Measurements from ENCODE around the gene ADAMTS13.
A peak's percentile ranks its signal among the peaks of the same experiment; 100 is the strongest.

Gene ADAMTS13

DNA sequence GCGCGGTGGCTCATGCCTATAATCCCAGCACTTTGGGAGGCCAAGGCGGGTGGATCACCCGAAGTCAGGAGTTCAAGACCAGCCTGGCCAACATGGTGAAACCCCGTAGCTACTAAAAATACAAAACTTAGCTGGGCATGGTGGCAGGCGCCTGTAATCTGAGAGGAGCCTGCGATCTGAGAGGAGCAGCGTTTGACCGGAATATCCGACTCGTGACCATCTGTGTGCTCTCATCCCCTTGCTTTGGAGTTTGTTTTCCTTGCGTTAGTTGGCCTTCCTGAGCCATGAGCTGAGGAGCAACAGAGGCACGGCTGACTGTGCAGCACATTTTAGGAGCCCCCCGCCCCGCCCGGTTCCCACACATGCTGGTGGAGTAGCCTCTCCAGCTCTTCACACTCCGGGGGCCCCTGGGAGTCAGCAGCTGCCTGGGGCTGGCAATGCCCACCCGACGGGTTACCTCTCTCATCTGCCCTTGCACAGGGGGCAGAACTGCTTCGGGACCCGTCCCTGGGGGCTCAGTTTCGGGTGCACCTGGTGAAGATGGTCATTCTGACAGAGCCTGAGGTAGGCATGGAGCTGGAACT lies 3.0 kb downstream of the ADAMTS13 start:
- H3K4me3 ChIP-seq (ENCODE audit: low read depth, low read length): no peak overlapping the region
- TF ChIP-seq, protein P1, sequence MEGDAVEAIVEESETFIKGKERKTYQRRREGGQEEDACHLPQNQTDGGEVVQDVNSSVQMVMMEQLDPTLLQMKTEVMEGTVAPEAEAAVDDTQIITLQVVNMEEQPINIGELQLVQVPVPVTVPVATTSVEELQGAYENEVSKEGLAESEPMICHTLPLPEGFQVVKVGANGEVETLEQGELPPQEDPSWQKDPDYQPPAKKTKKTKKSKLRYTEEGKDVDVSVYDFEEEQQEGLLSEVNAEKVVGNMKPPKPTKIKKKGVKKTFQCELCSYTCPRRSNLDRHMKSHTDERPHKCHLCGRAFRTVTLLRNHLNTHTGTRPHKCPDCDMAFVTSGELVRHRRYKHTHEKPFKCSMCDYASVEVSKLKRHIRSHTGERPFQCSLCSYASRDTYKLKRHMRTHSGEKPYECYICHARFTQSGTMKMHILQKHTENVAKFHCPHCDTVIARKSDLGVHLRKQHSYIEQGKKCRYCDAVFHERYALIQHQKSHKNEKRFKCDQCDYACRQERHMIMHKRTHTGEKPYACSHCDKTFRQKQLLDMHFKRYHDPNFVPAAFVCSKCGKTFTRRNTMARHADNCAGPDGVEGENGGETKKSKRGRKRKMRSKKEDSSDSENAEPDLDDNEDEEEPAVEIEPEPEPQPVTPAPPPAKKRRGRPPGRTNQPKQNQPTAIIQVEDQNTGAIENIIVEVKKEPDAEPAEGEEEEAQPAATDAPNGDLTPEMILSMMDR (IDR thresholded peaks at IDR 0.05; ENCODE audit: low read depth, low read length): no peak
- no peak for DNase-seq (ENCODE audit: low read depth, low spot score)
- in situ Hi-C loops (cut with HindIII; ENCODE audit: low sequenced_read_pairs): no loop called here

DNA sequence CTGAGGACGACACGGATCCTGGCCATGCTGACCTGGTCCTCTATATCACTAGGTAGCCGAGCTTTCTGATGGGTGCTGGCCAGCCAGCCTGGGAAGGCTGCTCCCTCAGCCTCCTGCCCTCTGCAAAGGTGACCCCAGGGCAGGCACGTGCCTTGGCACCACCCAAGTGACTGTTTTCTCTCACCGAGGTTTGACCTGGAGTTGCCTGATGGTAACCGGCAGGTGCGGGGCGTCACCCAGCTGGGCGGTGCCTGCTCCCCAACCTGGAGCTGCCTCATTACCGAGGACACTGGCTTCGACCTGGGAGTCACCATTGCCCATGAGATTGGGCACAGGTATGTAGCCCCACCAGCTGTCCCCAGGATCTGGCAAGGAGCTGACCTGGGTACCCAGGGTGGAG lies 3.8 kb downstream of the ADAMTS13 start:
- TF ChIP-seq, protein P1 (IDR thresholded peaks at IDR 0.05; ENCODE audit: low read depth, low read length): no peak
- H3K4me3 ChIP-seq (ENCODE audit: low read depth, low read length): no peak overlapping the region
- DNase-seq (ENCODE audit: low read depth, low spot score): no peak
- in situ Hi-C loops (cut with HindIII; ENCODE audit: low sequenced_read_pairs): no loop called here

DNA sequence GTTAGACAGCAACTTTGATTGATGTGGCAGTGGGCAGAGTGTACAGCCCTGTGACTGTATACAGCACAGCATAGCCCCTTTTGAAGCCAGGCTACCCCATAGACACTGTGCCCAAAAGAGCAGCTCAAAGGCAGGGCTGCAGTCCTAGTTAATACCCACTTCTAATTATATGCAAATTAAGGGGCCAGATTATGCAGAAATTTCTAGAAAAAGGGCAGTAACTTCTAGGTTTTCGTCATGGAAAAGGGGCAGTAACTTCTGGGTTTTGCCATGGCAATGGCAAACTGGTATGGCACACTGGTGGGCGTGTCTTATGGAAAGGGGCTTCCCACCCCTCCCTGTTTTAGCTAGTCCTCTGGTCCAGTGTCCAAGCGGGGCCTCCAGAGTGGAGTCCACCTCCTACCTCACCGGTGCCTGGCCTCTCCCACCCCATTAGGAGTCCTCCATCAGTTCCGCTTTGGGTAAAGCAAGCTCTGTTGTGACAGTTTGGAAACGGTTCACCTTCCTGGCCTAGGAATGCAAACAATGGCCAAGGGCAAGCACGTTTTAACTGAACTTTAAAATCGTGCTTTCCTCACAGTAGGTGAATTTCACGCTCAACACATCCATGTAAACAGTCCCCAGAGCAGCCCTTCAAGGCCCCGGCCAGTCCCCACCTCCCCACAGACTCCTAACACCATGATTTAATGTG lies 5.6 kb downstream of the ADAMTS13 start:
- in situ Hi-C loops (cut with HindIII; ENCODE audit: low sequenced_read_pairs): no loop called here
- TF ChIP-seq, protein P1 (IDR thresholded peaks at IDR 0.05; ENCODE audit: low read depth, low read length): no peak
- H3K4me3 ChIP-seq (ENCODE audit: low read depth, low read length): no peak overlapping the region
- no peak for DNase-seq (ENCODE audit: low read depth, low spot score)

DNA sequence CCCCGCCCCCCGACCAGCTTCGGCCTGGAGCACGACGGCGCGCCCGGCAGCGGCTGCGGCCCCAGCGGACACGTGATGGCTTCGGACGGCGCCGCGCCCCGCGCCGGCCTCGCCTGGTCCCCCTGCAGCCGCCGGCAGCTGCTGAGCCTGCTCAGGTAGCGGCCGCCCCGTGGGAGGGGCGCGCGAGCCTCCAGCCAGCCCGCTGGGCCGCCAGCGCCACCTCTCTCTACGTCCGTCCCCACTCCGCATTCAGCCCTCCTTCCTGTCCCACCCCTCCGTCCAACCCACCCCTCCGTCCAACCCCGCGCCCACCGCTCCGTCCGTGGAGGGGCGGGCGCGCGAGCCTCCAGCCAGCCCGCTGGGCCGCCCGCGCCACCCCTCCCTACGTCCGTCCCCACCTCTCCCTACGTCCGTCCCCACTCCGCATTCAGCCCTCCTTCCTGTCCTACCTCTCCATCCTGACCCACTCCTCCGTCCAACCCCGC lies 6.5 kb downstream of the ADAMTS13 start:
- in situ Hi-C loops (cut with HindIII; ENCODE audit: low sequenced_read_pairs): no loop called here
- no peak for DNase-seq (ENCODE audit: low read depth, low spot score)
- no peak overlapping the region for H3K4me3 ChIP-seq (ENCODE audit: low read depth, low read length)

DNA sequence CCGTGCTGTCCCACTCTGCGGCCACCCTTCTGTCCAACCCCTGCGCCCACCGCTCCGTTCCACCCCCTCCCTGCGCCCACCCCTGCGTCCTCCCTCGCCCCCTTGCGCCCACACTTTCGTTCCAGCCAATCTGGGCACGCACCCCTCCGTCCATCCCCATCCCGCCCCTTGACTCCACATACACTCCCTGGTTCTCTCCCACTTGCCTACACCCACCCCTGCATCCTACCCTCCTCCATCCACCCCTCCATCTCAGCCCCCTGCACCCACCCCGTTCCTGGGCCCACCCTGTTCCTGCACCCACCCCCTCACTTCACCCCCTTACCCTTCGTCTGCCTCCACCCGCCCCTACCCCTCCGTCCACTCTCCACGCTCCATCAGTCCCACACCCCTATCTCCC lies 7.0 kb downstream of the ADAMTS13 start:
- TF ChIP-seq, protein P1 (IDR thresholded peaks at IDR 0.05; ENCODE audit: low read depth, low read length): no peak
- H3K4me3 ChIP-seq (ENCODE audit: low read depth, low read length): no peak overlapping the region
- in situ Hi-C loops (cut with HindIII; ENCODE audit: low sequenced_read_pairs): no loop called here
- DNase-seq (ENCODE audit: low read depth, low spot score): no peak

More for the DNA sequence above, 6.5 kb downstream of the ADAMTS13 start:
- TF ChIP-seq, protein P1 (IDR thresholded peaks at IDR 0.05; ENCODE audit: low read depth, low read length): no peak

DNA sequence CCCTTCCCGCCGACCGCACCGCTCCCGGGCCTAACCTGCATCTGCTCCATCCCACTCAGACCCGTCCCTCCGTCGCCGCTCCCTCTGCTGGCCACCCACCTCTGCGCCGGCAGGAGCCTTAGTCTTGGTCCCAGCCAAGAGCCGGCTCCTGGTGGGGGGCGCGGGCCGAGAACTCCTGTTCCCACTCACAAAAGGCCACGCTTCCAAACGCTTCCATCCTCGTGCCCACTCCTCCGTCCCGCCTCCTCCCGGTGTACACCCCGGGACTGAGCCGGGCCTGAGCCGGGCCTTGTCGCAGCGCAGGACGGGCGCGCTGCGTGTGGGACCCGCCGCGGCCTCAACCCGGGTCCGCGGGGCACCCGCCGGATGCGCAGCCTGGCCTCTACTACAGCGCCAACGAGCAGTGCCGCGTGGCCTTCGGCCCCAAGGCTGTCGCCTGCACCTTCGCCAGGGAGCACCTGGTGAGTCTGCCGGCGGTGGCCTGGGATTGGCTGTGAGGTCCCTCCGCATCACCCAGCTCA lies 7.5 kb downstream of the ADAMTS13 start:
- in situ Hi-C loops (cut with HindIII; ENCODE audit: low sequenced_read_pairs): no loop called here
- TF ChIP-seq, protein P1 (IDR thresholded peaks at IDR 0.05; ENCODE audit: low read depth, low read length): peak; percentile 59
- DNase-seq (ENCODE audit: low read depth, low spot score): no peak
- no peak overlapping the region for H3K4me3 ChIP-seq (ENCODE audit: low read depth, low read length)

Data from astrocyte of the spinal cord (primary cell).